GM12865 (cell line): ENCODE data around the gene SNIP1.
"Not testable (repeated sequence)": the region's sequence is repeated elsewhere in the genome, so short reads cannot be mapped to it uniquely, and the experiment has no call there.

ENCODE experiments used
- DNase-seq: peaks from one replicate; pipeline ENCODE4 v3.0.0; 2010; ENCODE audit warnings: low read depth
- H3K4me3 ChIP-seq: 2 replicates; pipeline ENCODE4 v1.5.1; 2011; ENCODE audit warnings: mild to moderate bottlenecking, low read depth, low read length, control low read depth
- CTCF ChIP-seq: IDR thresholded peaks from 2 replicates; pipeline ENCODE4 v1.5.1; 2011; ENCODE audit warnings: low read length, control low read depth, low read depth, inconsistent platforms; ENCODE audit not compliant: insufficient read depth; ENCODE audit errors: missing control alignments

Gene SNIP1

GRCh38 chr1:37540036-37540785 is 13.9 kb downstream of the SNIP1 start:
- TF ChIP-seq CTCF = no peak
- DNase-seq = no peak
- H3K4me3 ChIP-seq = no peak overlapping the region

GRCh38 chr1:37539154-37539553 is 14.9 kb downstream of the SNIP1 start:
- H3K4me3 ChIP-seq, DNase-seq: not testable (repeated sequence)

- no peak for DNase-seq
- TF ChIP-seq CTCF = no peak
Observed at GRCh38 chr1:37537378-37537777, 16.7 kb downstream of the SNIP1 start.

GRCh38 chr1:37533317-37534093 is 20.6 kb downstream of the SNIP1 start:
- DNase-seq = no peak
- no peak overlapping the region for H3K4me3 ChIP-seq
- no peak for TF ChIP-seq CTCF

More at GRCh38 chr1:37537378-37537777, 16.7 kb downstream of the SNIP1 start:
- no peak overlapping the region for H3K4me3 ChIP-seq

GRCh38 chr1:37532418-37533156 is 21.5 kb downstream of the SNIP1 start:
- H3K4me3 ChIP-seq, DNase-seq: not testable (repeated sequence)

- not testable (repeated sequence) for DNase-seq, H3K4me3 ChIP-seq
Observed at GRCh38 chr1:37529888-37530287, 24.2 kb downstream of the SNIP1 start.

- no peak for TF ChIP-seq CTCF
- no peak overlapping the region for H3K4me3 ChIP-seq
- no peak for DNase-seq
Observed at GRCh38 chr1:37519613-37520012, 34.5 kb downstream of the SNIP1 start.

GRCh38 chr1:37518929-37519328 is 35.2 kb downstream of the SNIP1 start:
- not testable (repeated sequence) for H3K4me3 ChIP-seq, DNase-seq

- DNase-seq, H3K4me3 ChIP-seq: not testable (repeated sequence)
Observed at GRCh38 chr1:37518241-37518640, 35.9 kb downstream of the SNIP1 start.
